Measurements from ENCODE around the gene ERI3. TPM values are rescaled to one million over a fixed set of nuclear protein-coding genes. Genes with fewer than 3 reads are reported as not detected.
A peak's percentile ranks its signal among the peaks of the same experiment; 100 is the strongest.

The ERI3 gene
- total RNA-seq, 2 donors from 2014 or later = 38.0 to 40.4 TPM

GRCh38 chr1:44281962-44282703 is 72.9 kb downstream of the ERI3 start:
- H3K9me3 ChIP-seq = no peaks in the 10 kb centered on the region
- no peak overlapping the region for H3K27ac ChIP-seq
- H3K27me3 ChIP-seq = no peaks in the 10 kb centered on the region
- no peak for TF ChIP-seq CTCF (IDR thresholded peaks at IDR 0.05)
- no peak for DNase-seq (ENCODE audit: low spot score)
- peaks cover 13% of the 10 kb centered on the region for H3K36me3 ChIP-seq
- H3K4me1 ChIP-seq = peaks cover 0 to 13% of the 10 kb centered on the region in 2 donors
- H3K4me3 ChIP-seq = no peak overlapping the region

GRCh38 chr1:44276901-44277300 is 78.2 kb downstream of the ERI3 start:
- H3K9me3 ChIP-seq = no peaks in the 10 kb centered on the region
- DNase-seq (ENCODE audit: low spot score) = no peak
- H3K36me3 ChIP-seq = no peaks in the 10 kb centered on the region
- no peak overlapping the region for H3K4me3 ChIP-seq
- H3K4me1 ChIP-seq = peaks cover 0 to 25% of the 10 kb centered on the region in 2 donors
- TF ChIP-seq CTCF (IDR thresholded peaks at IDR 0.05) = no peak
- no peak overlapping the region for H3K27ac ChIP-seq
- H3K27me3 ChIP-seq = no peaks in the 10 kb centered on the region

GRCh38 chr1:44275991-44276405 is 79.1 kb downstream of the ERI3 start:
- Histone ChIP-seq H3K27me3 (no peaks in the 10 kb centered on the region), H3K4me1 (peaks cover 0 to 25% of the 10 kb centered on the region in 2 donors), H3K27ac (peak overlapping the region in 1 of 2 donors; percentile 49), H3K36me3 (no peaks in the 10 kb centered on the region), H3K9me3 (no peaks in the 10 kb centered on the region), H3K4me3 (no peak overlapping the region)
- TF ChIP-seq CTCF (IDR thresholded peaks at IDR 0.05) = no peak
- no peak for DNase-seq (ENCODE audit: low spot score)

GRCh38 chr1:44275296-44275962 is 79.6 kb downstream of the ERI3 start:
- Histone ChIP-seq H3K4me3 (no peak overlapping the region), H3K4me1 (peaks cover 0 to 25% of the 10 kb centered on the region in 2 donors), H3K36me3 (no peaks in the 10 kb centered on the region), H3K27me3 (no peaks in the 10 kb centered on the region), H3K9me3 (no peaks in the 10 kb centered on the region), H3K27ac (peak overlapping the region in 1 of 2 donors; percentile 49)
- no peak for TF ChIP-seq CTCF (IDR thresholded peaks at IDR 0.05)
- no peak for DNase-seq (ENCODE audit: low spot score)

GRCh38 chr1:44273560-44274350 is 81.3 kb downstream of the ERI3 start:
- Histone ChIP-seq H3K36me3 (no peaks in the 10 kb centered on the region), H3K27ac (no peak overlapping the region), H3K4me1 (peaks cover 0 to 25% of the 10 kb centered on the region in 2 donors), H3K9me3 (no peaks in the 10 kb centered on the region), H3K27me3 (no peaks in the 10 kb centered on the region), H3K4me3 (no peak overlapping the region)
- no peak for TF ChIP-seq CTCF (IDR thresholded peaks at IDR 0.05)
- DNase-seq (ENCODE audit: low spot score) = no peak

All from right atrium auricular region (tissue), 2 donors.